ENCODE results near the gene PLEKHA7. TPM values are rescaled to one million over a fixed set of nuclear protein-coding genes. Genes with fewer than 3 reads are reported as not detected.

Gene PLEKHA7
- total RNA-seq, 4 donors from 2014 or later, result 16.9 to 35.1 (median 24.1) TPM

- DNase-seq (ENCODE audit: low spot score in 2 of 2), result no peak
- no peak overlapping the region for H3K4me3 ChIP-seq (ENCODE audit: low read depth, poor library complexity, severe bottlenecking)
- intact Hi-C loops (cut with DNase I; ENCODE audit: low total_unique reads), result no loop called here
- TF ChIP-seq POLR2A (IDR thresholded peaks at IDR 0.05), result no peak
- TF ChIP-seq, protein P1, sequence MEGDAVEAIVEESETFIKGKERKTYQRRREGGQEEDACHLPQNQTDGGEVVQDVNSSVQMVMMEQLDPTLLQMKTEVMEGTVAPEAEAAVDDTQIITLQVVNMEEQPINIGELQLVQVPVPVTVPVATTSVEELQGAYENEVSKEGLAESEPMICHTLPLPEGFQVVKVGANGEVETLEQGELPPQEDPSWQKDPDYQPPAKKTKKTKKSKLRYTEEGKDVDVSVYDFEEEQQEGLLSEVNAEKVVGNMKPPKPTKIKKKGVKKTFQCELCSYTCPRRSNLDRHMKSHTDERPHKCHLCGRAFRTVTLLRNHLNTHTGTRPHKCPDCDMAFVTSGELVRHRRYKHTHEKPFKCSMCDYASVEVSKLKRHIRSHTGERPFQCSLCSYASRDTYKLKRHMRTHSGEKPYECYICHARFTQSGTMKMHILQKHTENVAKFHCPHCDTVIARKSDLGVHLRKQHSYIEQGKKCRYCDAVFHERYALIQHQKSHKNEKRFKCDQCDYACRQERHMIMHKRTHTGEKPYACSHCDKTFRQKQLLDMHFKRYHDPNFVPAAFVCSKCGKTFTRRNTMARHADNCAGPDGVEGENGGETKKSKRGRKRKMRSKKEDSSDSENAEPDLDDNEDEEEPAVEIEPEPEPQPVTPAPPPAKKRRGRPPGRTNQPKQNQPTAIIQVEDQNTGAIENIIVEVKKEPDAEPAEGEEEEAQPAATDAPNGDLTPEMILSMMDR (IDR thresholded peaks at IDR 0.05), result no peak
- 78 to 82% methylated on average over 9 of the region's 9 CpGs for WGBS, 2 donors
Measured at GRCh38 chr11:16926883-16927626, 87.2 kb downstream of the PLEKHA7 start.

DNA sequence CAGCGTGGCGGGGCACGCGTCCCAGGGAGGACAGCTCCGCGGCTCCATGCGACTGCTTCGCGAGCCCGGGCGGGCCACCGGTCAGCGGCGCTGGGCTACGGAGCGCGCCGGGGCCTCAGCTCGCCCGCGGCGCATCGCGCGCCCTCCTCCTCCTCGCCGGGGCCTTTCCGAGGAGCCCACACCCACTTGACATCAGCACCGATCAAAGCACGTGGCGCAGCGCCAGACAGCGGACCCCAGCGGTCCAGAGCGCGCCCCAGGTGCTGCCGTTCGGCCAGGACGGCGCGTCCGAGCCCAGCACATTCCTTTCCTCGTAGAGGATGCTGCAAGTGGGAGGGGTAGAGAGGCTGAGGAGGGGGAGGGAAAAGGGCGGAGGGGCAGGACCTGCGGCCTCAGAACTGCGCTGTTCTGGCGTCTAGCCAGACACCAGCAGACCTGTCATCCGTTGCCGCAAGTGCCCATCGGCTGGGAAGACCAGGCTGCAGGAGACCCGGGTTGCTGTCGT, 88.6 kb downstream of the PLEKHA7 start:
- WGBS, 2 donors, result 2% methylated on average over 9 to 30 of the region's 52 CpGs
- TF ChIP-seq, protein P1 (IDR thresholded peaks at IDR 0.05), result no peak
- no peak for TF ChIP-seq POLR2A (IDR thresholded peaks at IDR 0.05)
- H3K4me3 ChIP-seq (ENCODE audit: low read depth, poor library complexity, severe bottlenecking), result peak overlapping the region; percentile 5
- intact Hi-C loops (cut with DNase I; ENCODE audit: low total_unique reads), result no loop called here
- no peak for DNase-seq (ENCODE audit: low spot score in 2 of 2)

DNA sequence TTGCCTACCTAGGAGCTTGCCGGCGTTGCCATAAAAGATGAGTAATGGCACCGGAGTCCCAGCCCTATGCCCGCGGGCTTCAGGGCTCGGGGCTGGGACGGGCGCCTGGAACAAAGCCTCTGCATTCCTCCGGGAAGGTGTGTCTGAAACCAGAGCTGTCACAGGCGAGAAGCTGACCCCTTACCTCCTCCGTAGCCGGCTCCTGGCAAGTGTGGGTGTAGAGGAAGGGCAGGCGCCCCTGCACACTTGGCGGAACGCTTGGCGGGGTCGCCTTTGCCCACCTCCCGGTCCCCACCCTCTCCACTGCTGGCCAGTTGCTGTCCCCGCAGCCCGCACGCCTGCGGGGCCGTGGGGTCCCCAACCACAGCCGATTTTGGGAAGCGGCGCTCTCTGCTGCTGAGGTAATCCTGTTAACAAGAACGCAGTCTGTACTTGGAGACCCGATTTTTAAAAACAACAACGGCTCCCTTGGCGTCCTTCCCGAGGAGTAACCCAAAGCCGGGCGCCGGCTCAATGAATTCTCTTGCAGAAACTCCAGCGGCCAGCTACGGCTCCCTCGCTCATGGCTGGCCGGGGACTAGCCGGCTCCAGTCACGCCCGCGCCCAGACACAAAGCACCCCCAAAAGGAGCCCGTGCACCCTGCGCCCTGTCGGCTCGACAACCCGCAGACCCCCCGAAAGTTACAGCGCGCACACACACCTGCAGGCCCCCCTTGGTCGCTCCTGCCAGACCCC, 89.2 kb downstream of the PLEKHA7 start:
- WGBS, 2 donors, result 2 to 4% methylated on average over 41 to 44 of the region's 51 CpGs
- intact Hi-C loops (cut with DNase I; ENCODE audit: low total_unique reads), result no loop called here
- peak in 1 of 2 donors; percentile 34 for DNase-seq (ENCODE audit: low spot score in 2 of 2)
- no peak for TF ChIP-seq POLR2A (IDR thresholded peaks at IDR 0.05)
- TF ChIP-seq, protein P1 (IDR thresholded peaks at IDR 0.05), result no peak
- H3K4me3 ChIP-seq (ENCODE audit: low read depth, poor library complexity, severe bottlenecking), result peak overlapping the region; percentile 5

DNA sequence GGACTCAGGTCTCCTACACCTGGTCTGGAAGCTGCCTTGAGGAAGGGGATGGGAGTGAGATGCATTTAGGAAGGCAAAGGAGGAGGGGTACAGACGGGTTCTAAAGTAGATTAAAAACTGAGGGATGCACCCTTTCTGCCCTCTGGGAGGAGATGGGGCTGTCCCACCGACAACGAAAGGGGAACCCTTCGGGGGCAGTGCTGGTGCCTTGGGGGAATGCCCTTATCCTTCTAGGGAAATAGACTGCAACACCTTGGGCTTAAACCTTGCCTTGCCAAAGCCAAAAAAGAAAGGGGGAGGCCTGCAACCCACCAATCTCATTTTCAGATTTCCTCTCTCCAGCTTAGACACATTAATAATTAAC, 89.8 kb downstream of the PLEKHA7 start:
- TF ChIP-seq POLR2A (IDR thresholded peaks at IDR 0.05), result no peak
- TF ChIP-seq, protein P1 (IDR thresholded peaks at IDR 0.05), result no peak
- no peak overlapping the region for H3K4me3 ChIP-seq (ENCODE audit: low read depth, poor library complexity, severe bottlenecking)
- intact Hi-C loops (cut with DNase I; ENCODE audit: low total_unique reads), result no loop called here
- no peak for DNase-seq (ENCODE audit: low spot score in 2 of 2)
- WGBS, 2 donors, result 29 to 40% methylated on average over 4 of the region's 4 CpGs

- no peak overlapping the region for H3K4me3 ChIP-seq (ENCODE audit: low read depth, poor library complexity, severe bottlenecking)
- 64 to 66% methylated on average over 4 of the region's 4 CpGs for WGBS, 2 donors
- no peak for TF ChIP-seq POLR2A (IDR thresholded peaks at IDR 0.05)
- TF ChIP-seq, protein P1 (IDR thresholded peaks at IDR 0.05), result no peak
- intact Hi-C loops (cut with DNase I; ENCODE audit: low total_unique reads), result no loop called here
- DNase-seq (ENCODE audit: low spot score in 2 of 2), result no peak
Measured at GRCh38 chr11:16923987-16924386, 90.2 kb downstream of the PLEKHA7 start.
